ENCODE results near the gene ARHGAP4.

Gene ARHGAP4

GRCh38 chrX:153905481-153906095 is 20.5 kb downstream of the ARHGAP4 start:
- no peak for DNase-seq (ENCODE audit: low read depth)

GRCh38 chrX:153903991-153904957 is 21.8 kb downstream of the ARHGAP4 start, which contains the start of gene AVPR2:
Gene AVPR2 (plus strand): TSS chrX:153904673. CDS start chrX:153905146, 473 bp downstream.
- DNase-seq (ENCODE audit: low read depth), result no peak

- DNase-seq (ENCODE audit: low read depth), result no peak
Observed at GRCh38 chrX:153903238-153903980, 22.7 kb downstream of the ARHGAP4 start.

- DNase-seq (ENCODE audit: low read depth), result no peak
Observed at GRCh38 chrX:153902385-153902784, 23.7 kb downstream of the ARHGAP4 start.

GRCh38 chrX:153901753-153902140 is 24.3 kb downstream of the ARHGAP4 start:
- no peak for DNase-seq (ENCODE audit: low read depth)

- DNase-seq (ENCODE audit: low read depth), result no peak
Observed at GRCh38 chrX:153900831-153901752, 25.0 kb downstream of the ARHGAP4 start.

GRCh38 chrX:153897899-153898298 is 28.2 kb downstream of the ARHGAP4 start:
- DNase-seq (ENCODE audit: low read depth), result no peak

- DNase-seq (ENCODE audit: low read depth), result no peak
Observed at GRCh38 chrX:153889123-153889522, 36.9 kb downstream of the ARHGAP4 start.

- no peak for DNase-seq (ENCODE audit: low read depth)
Observed at GRCh38 chrX:153888344-153888743, 37.7 kb downstream of the ARHGAP4 start.

GRCh38 chrX:153887385-153887784 is 38.7 kb downstream of the ARHGAP4 start:
- no peak for DNase-seq (ENCODE audit: low read depth)

- no peak for DNase-seq (ENCODE audit: low read depth)
Observed at GRCh38 chrX:153886915-153887314, 39.1 kb downstream of the ARHGAP4 start.

- DNase-seq (ENCODE audit: low read depth), result no peak
Observed at GRCh38 chrX:153885968-153886903, 39.8 kb downstream of the ARHGAP4 start, which contains the start of gene L1CAM. Gene L1CAM (minus strand): TSS chrX:153886173. CDS start chrX:153875836, 10,337 bp downstream.

GRCh38 chrX:153885208-153885787 is 40.8 kb downstream of the ARHGAP4 start:
- DNase-seq (ENCODE audit: low read depth), result no peak

GRCh38 chrX:153884590-153884989 is 41.5 kb downstream of the ARHGAP4 start:
- no peak for DNase-seq (ENCODE audit: low read depth)

- DNase-seq (ENCODE audit: low read depth), result no peak
Observed at GRCh38 chrX:153884136-153884535, 41.9 kb downstream of the ARHGAP4 start.

GRCh38 chrX:153883163-153883843 is 42.8 kb downstream of the ARHGAP4 start:
- no peak for DNase-seq (ENCODE audit: low read depth)

GRCh38 chrX:153882557-153882956 is 43.5 kb downstream of the ARHGAP4 start:
- no peak for DNase-seq (ENCODE audit: low read depth)

- no peak for DNase-seq (ENCODE audit: low read depth)
Observed at GRCh38 chrX:153882086-153882498, 44.0 kb downstream of the ARHGAP4 start.

- DNase-seq (ENCODE audit: low read depth), result no peak
Observed at GRCh38 chrX:153881281-153881680, 44.8 kb downstream of the ARHGAP4 start.
